Uterus (tissue), 4 donors: ENCODE data around the gene NFIC. TPM values are rescaled to one million over a fixed set of nuclear protein-coding genes. Genes with fewer than 3 reads are reported as not detected.

Experiments used
- DNase-seq, 2 donors: peaks; one replicate each; pipeline ENCODE4 v3.0.0-alpha.2; 2019 to 2020
- H3K27ac ChIP-seq, 2 donors: fragments of 200-600 bp; sonication (generic); 1 replicate in 1 of 2; 2 replicates in 1 of 2; pipeline ENCODE4 v1.5.1; 2016 to 2018
- H3K27me3 ChIP-seq, 2 donors: fragments of 200-600 bp; sonication (generic); one replicate each; pipeline ENCODE4 v1.5.1; 2018 to 2019; ENCODE audit warnings: control low read depth in 1 of 2
- H3K36me3 ChIP-seq, 2 donors: fragments of 200-600 bp; sonication (generic); one replicate each; pipeline ENCODE4 v1.5.1; 2019; ENCODE audit warnings: control low read depth in 1 of 2
- H3K4me1 ChIP-seq, 2 donors: fragments of 200-600 bp; sonication (generic); one replicate each; pipeline ENCODE4 v1.5.1; 2018 to 2019; ENCODE audit warnings: control low read depth in 1 of 2
- H3K4me3 ChIP-seq, 2 donors: fragments of 200-600 bp; sonication (generic); 1 replicate in 1 of 2; 2 replicates in 1 of 2; pipeline ENCODE4 v1.5.1; 2018 to 2019; ENCODE audit warnings: mild to moderate bottlenecking in 1 of 2
- H3K9me3 ChIP-seq, 2 donors: fragments of 200-600 bp; sonication (generic); one replicate each; pipeline ENCODE4 v1.5.1; 2019; ENCODE audit warnings: control low read depth in 1 of 2
- CTCF ChIP-seq, 4 experiments: fragments of 200-600 bp in 2 of 4; fragments of 450-650 bp in 2 of 4; sonication (generic) in 2 of 4; IDR thresholded peaks; one replicate each; pipeline ENCODE4 v1.5.1; 2016 to 2019; ENCODE audit warnings: antibody characterized with exemption in 4 of 4, mild to moderate bottlenecking in 2 of 4, moderate library complexity in 1 of 4
- POLR2A ChIP-seq, 2 donors: fragments of 450-650 bp; IDR thresholded peaks; one replicate each; pipeline ENCODE4 v1.6.1; 2016; ENCODE audit warnings: antibody characterized with exemption in 2 of 2, mild to moderate bottlenecking in 1 of 2, moderate library complexity in 1 of 2
- intact Hi-C: fragments of 100-400 bp; cut with DNase I; formaldehyde crosslinking; loops from one replicate; pipeline ENCODE4 v1.15.1; 2023; ENCODE audit warnings: low total_unique reads
- total RNA-seq, 4 donors: library from RNA; depleted of rRNA in 3 of 4; stranded (reverse); fragments of >200 nt in 3 of 4; gene quantifications; one replicate each; pipeline versions ENCODE4 v1.1.0 to v1.2.4, GENCODE V29; 2014 to 2023
- donor health status: DM: yes; HTN: yes; CAD: no.

The NFIC gene
- total RNA-seq, 4 donors from 2014 or later: 18.5 to 361 (median 82.9) TPM

GRCh38 chr19:3364501-3364858 is 1.9 kb upstream of the NFIC start:
- no peak for DNase-seq
- H3K9me3 ChIP-seq: no peaks in the 10 kb centered on the region
- TF ChIP-seq POLR2A (IDR thresholded peaks at IDR 0.05): no peak
- TF ChIP-seq CTCF (IDR thresholded peaks at IDR 0.05): no peak
- no peak overlapping the region for H3K4me3 ChIP-seq
- peak overlapping the region; percentile 97 to 99 for H3K27ac ChIP-seq
- H3K36me3 ChIP-seq: no peaks in the 10 kb centered on the region
- intact Hi-C loops: no loop called here
- H3K27me3 ChIP-seq: no peaks in the 10 kb centered on the region
- H3K4me1 ChIP-seq: peaks cover 0 to 16% of the 10 kb centered on the region in 2 donors

GRCh38 chr19:3365093-3365835 is 1.1 kb upstream of the NFIC start:
- Histone ChIP-seq H3K9me3 (no peaks in the 10 kb centered on the region), H3K27ac (peak overlapping the region; percentile 97 to 99), H3K4me3 (peak overlapping the region; percentile 61 to 96), H3K4me1 (peaks cover 0 to 16% of the 10 kb centered on the region in 2 donors), H3K36me3 (no peaks in the 10 kb centered on the region), H3K27me3 (no peaks in the 10 kb centered on the region)
- TF ChIP-seq POLR2A (IDR thresholded peaks at IDR 0.05): no peak
- TF ChIP-seq CTCF (IDR thresholded peaks at IDR 0.05): no peak
- DNase-seq: peak; percentile 73 to 80
- intact Hi-C loops: no loop called here

GRCh38 chr19:3366753-3367627 is 607 bp downstream of the NFIC start:
- Histone ChIP-seq H3K27ac (peak overlapping the region; percentile 97 to 99), H3K9me3 (no peaks in the 10 kb centered on the region), H3K27me3 (no peaks in the 10 kb centered on the region), H3K36me3 (no peaks in the 10 kb centered on the region), H3K4me3 (peak overlapping the region; percentile 61 to 96), H3K4me1 (peaks cover 0 to 16% of the 10 kb centered on the region in 2 donors)
- peak; percentile 64 to 72 for DNase-seq
- TF ChIP-seq POLR2A (IDR thresholded peaks at IDR 0.05) (peak in 1 of 2 donors; percentile 39), CTCF (IDR thresholded peaks at IDR 0.05) (no peak)
- intact Hi-C loops: no loop called here

GRCh38 chr19:3367628-3368440 is 1.5 kb downstream of the NFIC start:
- no peaks in the 10 kb centered on the region for H3K9me3 ChIP-seq
- no peaks in the 10 kb centered on the region for H3K27me3 ChIP-seq
- peak overlapping the region; percentile 97 to 99 for H3K27ac ChIP-seq
- TF ChIP-seq CTCF (IDR thresholded peaks at IDR 0.05): no peak
- TF ChIP-seq POLR2A (IDR thresholded peaks at IDR 0.05): peak in 1 of 2 donors; percentile 10
- no peaks in the 10 kb centered on the region for H3K36me3 ChIP-seq
- H3K4me1 ChIP-seq: peaks cover 0 to 16% of the 10 kb centered on the region in 2 donors
- intact Hi-C loops: no loop called here
- DNase-seq: peak; percentile 43 to 50
- H3K4me3 ChIP-seq: peak overlapping the region; percentile 61 to 96
